ENCODE measurements around the gene ADAMTSL1. TPM values are rescaled to one million over a fixed set of nuclear protein-coding genes. Genes with fewer than 3 reads are reported as not detected.

The ADAMTSL1 gene
- total RNA-seq, 4 donors from 2014 or later, result 2.0 to 7.3 (median 3.7) TPM

- DNase-seq (ENCODE audit: low spot score) (no peak), ATAC-seq (ENCODE audit: low FRiP score) (no peak)
- TF ChIP-seq, protein P1, sequence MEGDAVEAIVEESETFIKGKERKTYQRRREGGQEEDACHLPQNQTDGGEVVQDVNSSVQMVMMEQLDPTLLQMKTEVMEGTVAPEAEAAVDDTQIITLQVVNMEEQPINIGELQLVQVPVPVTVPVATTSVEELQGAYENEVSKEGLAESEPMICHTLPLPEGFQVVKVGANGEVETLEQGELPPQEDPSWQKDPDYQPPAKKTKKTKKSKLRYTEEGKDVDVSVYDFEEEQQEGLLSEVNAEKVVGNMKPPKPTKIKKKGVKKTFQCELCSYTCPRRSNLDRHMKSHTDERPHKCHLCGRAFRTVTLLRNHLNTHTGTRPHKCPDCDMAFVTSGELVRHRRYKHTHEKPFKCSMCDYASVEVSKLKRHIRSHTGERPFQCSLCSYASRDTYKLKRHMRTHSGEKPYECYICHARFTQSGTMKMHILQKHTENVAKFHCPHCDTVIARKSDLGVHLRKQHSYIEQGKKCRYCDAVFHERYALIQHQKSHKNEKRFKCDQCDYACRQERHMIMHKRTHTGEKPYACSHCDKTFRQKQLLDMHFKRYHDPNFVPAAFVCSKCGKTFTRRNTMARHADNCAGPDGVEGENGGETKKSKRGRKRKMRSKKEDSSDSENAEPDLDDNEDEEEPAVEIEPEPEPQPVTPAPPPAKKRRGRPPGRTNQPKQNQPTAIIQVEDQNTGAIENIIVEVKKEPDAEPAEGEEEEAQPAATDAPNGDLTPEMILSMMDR (IDR thresholded peaks at IDR 0.05), result no peak
Observed at GRCh38 chr9:18488886-18489285, 14.9 kb downstream of the ADAMTSL1 start.

DNA sequence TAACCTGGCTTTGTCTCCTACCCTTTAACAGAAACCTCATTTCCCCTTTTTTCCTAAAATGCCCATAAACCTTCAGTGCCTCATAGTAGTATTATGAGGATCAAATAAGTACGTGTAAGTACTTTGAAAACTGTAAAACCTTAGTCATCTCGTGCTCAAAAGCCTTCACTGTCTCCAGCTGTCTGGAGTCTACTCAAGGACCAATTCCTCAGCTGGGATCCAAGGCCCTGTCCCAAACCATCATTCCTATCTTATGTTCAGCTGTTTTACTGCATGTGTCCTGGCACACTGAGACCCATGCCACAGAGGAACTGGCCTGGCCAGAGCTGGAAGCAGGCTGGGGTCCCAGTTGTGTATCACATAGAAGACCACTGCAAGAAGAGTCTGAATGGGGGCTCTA, 15.9 kb downstream of the ADAMTSL1 start:
- ATAC-seq (ENCODE audit: low FRiP score) (no peak), DNase-seq (ENCODE audit: low spot score) (no peak)
- TF ChIP-seq, protein P1 (IDR thresholded peaks at IDR 0.05), result no peak

- ATAC-seq (ENCODE audit: low FRiP score) (peak; percentile 95), DNase-seq (ENCODE audit: low spot score) (no peak)
- TF ChIP-seq, protein P1 (IDR thresholded peaks at IDR 0.05), result no peak
Observed at GRCh38 chr9:18490641-18491370, 16.9 kb downstream of the ADAMTSL1 start.

GRCh38 chr9:18492612-18493011, 18.7 kb downstream of the ADAMTSL1 start:
- DNase-seq (ENCODE audit: low spot score) (no peak), ATAC-seq (ENCODE audit: low FRiP score) (no peak)
- TF ChIP-seq, protein P1 (IDR thresholded peaks at IDR 0.05), result no peak

- TF ChIP-seq, protein P1 (IDR thresholded peaks at IDR 0.05), result no peak
- ATAC-seq (ENCODE audit: low FRiP score) (no peak), DNase-seq (ENCODE audit: low spot score) (no peak)
Observed at GRCh38 chr9:18493451-18493993, 19.6 kb downstream of the ADAMTSL1 start.

- no peak for ATAC-seq (ENCODE audit: low FRiP score)
- TF ChIP-seq, protein P1 (IDR thresholded peaks at IDR 0.05), result no peak
- DNase-seq (ENCODE audit: low spot score), result no peak
Observed at GRCh38 chr9:18495065-18495464, 21.1 kb downstream of the ADAMTSL1 start.

All from omental fat pad (tissue), 4 donors.